Endothelial cell of hepatic sinusoid (primary cell): ENCODE results near the gene C1QL3.

Experiments used
- in situ Hi-C: cut with HindIII; loops from 2 replicates; pipeline ENCODE4 v1.10.0; 2017; ENCODE audit warnings: low sequenced_read_pairs

The C1QL3 gene

DNA sequence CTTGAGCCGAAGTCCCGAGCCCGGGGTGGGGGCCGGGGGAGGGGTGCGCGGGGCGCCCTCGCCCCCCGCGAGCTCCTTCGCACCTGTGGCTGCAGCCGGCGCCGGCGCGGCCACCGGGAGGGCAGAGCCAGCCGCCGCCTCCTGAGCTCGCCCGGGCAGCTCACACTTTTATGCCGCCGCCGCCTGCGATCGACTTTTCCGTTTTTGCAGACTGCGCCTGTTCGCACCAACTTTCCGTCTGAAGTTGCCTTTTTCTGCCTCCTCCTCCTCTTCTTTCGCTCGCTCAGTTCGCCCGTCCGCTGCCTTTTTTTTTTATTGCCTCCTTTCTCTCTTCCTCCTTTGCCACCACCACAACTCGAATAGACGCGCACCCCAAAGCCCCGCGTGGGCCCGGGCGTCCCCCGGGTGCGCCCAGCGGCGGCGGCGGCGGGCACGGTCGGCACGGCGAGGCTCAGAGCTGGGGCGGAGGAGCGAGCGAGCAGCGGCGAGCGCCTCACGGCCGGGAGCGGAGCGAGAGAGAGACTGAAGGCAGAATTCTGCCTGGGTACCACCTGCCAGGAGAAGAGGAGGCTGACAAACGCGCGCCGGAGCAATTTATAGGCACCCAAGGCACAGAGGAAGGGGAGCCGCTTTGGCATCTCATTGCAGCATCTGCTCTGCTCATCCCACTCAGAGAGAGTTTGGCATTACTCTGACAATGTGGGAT is at the start of gene C1QL3:
Gene C1QL3, minus strand, starts transcription at position 569 of the 706 bp plus-strand sequence. CDS start 814 bp downstream, outside the sequence.
- in situ Hi-C loops = no loop called here

DNA sequence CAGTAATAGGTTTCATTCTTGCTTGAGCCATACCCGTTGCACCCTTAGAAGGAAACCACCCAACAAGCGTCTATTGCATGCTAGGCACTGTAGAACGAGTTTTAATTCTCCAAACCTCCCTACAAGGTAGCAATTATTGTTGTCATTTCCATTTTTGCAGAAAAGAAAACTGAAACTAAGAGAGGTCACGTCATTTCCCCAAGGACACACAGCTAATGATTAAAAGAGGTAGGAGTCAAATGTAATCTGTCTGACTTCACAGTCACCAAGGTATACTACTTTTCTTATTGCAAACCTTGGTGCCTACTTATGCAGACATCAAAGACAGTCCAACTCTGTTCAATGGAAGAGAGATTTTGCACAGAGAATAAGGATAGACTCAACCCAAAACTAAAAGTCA is 49.1 kb upstream of the C1QL3 start:
- in situ Hi-C loops = no loop called here

DNA sequence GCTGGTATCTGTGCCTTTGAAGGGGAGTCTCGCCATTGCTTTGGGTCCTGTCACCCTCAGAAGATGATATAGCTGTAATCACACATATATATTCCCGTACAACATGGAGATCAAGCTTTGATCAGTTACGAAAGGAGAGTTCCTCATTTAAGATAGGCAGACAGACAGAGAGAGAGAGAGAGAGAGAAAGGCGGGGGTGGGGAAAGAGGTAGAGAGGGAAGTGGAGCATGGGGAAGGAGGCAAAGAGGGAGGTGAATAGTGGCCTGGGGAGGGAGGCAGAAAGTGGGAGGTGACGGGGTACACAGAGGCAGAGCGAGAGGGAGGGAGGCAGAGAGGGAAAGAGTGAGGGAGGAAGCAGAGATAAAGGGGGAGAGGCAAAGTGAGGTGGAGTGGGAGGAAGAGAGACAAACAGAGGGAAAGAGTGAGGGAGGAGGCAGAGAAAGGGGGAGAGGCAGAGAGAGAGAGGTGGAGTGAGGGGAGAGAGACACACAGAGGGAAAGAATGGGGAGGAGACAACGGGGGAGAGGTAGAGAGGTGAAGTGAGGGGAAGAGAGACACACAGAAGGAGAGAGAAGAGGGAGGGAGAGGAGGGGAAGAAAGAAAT is 44.6 kb upstream of the C1QL3 start:
- in situ Hi-C loops = no loop called here

DNA sequence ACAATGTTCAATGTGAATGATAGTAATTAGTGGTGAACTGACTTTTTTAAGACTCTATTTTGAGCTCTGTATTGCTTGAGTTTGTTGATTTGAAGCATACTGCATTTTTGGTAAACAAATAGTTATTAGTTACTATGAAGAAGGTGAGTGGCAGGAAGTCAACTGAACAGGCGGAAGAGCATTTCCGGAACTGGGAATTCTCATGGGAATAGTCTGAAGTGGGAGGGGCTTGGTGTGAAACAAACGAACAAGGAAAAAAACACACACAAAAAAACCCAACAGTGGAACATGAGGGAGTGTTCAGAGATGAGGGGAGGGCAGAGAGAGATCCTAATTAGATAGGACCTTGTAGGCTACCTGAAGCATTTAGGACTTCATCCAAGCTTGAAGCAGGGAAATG is 43.9 kb upstream of the C1QL3 start:
- in situ Hi-C loops = no loop called here

DNA sequence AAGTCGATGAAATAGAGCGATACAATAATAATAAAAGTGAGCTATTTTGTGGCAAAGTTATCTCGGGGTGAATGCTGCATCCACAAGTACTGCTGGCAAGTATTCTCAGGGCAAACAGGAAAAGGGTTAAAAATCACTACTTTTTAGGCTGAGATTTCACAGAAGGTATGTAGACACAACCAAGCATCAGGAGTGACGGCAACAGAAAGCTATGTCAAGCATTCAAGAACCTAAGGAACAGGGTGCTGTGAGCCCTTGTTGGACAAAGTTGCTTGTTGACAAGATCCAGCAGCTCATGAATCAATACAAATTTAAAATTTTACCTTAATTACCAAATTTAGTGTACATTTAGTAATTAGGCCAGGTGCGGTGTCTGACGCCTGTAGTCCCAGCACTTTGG is 41.2 kb upstream of the C1QL3 start:
- in situ Hi-C loops = no loop called here

DNA sequence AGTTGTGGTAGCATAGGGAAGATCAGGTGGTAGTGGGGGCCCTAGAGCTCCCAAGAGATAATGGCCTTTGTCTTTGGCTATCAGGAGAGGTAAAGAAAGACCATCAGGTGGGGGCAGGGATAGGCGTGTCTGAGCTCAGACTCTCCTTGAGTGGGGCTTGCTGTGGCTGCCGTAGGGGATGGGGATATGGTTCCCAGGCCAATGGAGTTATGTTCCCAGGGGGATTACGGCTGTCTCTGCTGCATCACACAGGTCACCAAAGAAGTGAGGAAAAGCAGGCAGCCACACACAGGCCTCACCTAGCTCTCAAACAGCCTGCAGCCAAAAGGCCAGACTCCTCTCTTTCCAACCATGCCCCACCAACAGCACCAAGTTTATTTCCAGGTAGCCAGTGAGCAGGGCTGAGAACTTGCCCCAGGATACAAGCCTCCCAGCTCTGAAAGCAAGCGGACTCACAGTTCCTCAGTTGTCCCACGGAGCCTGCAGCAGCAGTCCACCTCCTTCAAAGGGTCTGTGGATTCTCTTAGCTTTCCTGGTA is 37.6 kb upstream of the C1QL3 start:
- in situ Hi-C loops = no loop called here

DNA sequence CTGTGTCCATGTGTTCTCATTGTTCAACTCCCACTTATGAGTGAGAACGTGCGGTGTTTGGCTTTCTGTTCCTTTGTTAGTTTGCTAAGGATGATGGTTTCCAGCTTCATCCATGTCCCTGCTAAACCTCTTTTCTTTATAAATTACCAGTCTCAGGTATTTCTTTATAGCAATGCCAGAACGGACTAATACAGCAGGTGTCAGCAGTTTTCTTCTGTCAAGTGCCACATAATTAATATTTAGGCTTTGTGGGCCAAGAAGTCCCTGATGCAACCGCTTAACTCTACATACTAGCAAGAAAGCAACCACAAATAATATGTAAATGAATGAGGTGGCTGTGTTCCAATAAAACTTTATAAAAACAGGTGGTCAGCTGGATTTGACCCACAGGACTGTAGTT is 26.3 kb upstream of the C1QL3 start:
- in situ Hi-C loops = no loop called here

DNA sequence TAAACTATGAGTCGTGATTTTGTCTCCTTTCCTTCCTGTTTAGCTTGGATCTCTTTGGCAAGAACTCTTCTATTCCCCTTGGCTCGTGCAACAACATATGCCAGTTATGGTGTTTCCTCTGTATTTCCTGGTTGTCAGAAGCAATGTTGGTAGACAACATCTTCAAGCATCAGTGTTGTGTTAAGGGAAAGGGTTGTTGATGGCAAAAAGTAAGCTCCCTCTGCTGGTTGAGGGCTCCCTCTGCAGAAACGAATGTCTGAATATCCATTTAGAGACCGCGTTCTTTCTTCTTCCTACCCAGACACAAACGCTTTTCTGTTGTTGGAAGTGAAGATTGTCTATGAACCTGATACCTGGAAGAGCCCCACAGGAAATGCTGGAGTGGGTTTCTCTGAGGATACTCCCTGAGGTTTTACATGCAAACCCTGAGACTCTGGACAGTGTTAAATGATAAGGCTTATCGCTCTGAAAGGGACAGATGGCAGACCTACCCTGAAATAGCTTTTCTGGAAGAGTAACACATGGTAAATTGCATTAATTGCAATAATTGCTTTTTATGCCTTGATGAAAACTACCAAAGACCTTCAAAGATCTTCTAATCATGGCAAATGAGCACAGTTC is 23.5 kb upstream of the C1QL3 start:
- in situ Hi-C loops = no loop called here

DNA sequence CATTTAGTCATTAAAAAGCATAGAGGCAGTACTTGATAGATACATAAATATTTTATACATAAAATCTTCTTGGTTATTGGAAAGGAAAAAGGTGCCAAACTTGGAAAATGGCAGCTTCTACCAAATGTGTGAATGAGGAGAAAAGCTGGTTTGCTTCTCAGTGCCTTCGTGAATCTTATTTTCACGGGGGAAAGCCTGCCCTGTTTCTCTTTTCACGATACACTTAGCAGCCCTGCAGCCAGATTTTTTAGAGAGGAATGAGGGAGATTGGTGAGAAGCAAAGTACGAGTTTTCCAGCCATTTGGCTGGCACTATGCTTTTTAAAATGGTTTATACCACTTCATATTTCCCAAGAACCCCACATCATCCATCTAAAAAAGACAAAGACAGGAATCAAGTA is 22.9 kb upstream of the C1QL3 start:
- in situ Hi-C loops = no loop called here

DNA sequence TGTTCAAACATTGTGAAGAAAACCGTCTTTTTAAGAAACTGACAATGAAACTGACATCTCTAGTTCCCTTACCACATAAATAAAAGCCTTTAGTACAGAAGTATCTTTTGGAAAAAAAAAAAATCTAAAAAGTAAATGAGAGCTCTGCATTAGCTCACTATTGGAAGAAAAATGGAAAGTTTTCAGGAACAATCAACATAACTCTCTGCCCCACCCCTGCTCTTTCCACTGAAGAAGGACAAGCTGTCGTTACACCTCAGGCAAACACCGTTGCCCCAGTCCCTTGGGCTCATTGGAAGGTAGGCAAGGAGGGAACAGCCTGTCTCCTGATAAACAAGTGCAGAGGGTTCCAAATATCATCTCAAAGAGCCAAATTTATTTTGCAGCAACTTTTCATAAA is 22.4 kb upstream of the C1QL3 start:
- in situ Hi-C loops = no loop called here

DNA sequence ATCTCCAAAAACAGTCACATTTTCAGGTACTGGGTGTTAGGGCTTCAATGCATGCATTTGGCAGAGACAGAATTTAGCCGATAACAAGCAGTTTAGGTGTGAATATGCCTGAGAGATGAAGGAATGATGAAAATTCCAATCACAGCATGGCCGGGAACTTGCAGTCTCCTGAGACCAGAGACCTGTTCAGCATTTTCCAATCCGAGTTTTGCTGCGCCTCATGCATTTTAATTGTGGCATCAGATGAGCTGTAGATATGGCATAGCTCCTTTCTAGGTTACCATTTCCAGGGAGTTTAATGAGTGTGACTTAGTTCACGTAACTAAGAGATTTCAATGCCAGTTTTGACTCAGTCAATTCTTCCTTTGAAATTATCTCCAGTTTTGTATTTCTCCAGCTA is 14.5 kb upstream of the C1QL3 start:
- in situ Hi-C loops = no loop called here

DNA sequence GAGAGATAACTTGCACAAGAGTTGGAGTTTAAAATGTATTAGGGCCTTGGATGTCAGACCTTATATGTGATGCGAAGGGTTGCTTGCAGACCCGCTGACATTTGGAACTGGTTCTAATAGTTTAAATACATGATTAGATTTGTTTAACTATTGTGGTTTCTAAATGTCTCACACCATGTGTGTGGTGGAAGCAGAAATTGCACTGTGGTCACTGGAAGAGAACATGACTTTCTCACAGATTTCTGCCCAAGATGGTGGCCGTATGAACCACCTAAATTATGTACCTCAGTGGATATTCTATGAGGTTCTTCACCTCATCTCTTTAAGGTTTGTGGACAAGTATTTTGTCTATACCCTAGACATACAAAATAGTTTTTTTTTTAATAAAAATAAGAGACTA is 8.2 kb upstream of the C1QL3 start:
- in situ Hi-C loops = no loop called here

DNA sequence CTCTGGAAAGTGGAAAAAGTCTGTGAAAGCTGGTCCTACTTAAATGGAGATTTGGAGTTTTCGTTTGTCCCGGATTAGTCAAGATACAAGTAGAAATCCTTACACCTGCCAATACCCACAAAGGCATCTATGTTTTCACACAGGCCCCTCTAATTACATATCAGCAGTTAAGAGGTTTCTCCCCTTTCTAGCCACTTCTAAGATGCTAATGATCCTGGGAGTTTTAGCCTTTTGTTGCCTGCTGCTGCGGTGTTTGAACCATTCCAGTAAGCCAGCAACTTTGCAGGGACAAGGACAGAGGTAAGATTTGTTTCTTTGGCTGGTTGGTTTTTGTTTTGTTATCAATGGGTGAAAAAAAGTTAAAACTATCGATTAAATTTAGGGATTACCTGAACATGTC is 5.8 kb upstream of the C1QL3 start:
- in situ Hi-C loops = no loop called here

DNA sequence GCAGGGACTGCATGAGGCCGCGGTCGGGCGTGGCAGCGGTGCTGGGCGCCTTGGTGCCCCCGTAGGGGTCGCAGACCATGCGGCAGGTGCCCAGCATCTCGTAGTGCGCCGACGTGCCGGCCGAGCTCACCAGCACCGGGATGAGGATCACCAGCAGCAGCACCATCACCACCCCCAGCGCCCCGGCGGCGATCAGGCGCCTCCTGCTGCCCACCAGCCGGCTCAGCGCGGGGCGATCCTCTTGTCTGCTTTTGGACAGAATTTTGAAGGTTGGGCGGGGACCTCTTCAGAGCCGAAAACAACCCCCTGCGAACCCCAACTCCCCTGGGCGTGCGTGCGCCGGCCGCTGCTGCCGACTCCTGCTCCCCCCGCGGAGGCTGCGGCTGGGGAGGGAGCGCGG is 779 bp downstream of the C1QL3 start:
- in situ Hi-C loops = no loop called here

DNA sequence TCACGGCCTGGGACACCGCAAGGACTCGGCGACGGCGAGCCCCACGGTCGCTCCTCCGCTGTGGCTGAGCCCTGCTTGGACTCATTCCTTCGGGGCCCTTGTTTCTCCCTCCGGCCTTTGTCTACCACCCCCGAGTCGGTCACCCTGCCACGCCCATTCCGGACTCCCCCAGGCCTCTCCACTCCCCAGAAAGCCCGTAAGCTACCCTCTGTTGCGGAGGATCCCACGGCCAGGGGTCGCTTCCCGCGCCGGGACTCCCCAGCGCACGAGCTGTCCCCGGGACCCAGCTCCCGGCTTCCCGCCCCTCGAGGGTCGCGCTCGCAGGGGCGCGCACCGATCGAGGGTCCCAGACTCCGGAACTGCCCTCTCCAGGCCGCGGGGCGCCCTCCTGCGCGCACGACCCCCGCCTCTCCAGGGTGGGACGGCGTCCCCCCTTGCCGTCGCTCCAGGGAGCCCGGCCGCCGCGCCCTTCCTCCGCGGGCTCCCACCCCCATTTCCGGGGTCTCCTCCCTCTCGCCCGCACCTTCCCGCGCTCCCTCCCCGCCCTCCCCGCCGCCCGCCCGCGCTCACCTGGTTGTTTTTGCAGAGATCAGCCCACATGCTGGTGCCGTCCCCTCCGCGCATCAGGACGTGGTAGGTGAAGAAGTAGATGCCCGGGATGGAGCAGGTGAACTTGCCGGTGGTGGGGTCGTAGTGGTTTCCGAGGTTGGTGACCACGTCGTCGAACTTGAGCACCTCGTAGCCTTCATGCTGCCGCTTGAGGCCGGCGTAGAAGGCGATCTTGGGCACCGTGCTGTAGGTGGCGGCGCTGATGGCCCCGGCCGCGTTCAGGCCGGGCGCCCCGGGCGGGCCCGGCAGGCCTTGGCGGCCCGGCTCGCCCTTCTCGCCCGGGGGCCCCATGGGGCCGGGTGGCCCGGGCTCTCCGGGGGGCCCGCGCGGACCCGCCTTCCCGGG is 1.5 kb downstream of the C1QL3 start:
- in situ Hi-C loops = no loop called here

DNA sequence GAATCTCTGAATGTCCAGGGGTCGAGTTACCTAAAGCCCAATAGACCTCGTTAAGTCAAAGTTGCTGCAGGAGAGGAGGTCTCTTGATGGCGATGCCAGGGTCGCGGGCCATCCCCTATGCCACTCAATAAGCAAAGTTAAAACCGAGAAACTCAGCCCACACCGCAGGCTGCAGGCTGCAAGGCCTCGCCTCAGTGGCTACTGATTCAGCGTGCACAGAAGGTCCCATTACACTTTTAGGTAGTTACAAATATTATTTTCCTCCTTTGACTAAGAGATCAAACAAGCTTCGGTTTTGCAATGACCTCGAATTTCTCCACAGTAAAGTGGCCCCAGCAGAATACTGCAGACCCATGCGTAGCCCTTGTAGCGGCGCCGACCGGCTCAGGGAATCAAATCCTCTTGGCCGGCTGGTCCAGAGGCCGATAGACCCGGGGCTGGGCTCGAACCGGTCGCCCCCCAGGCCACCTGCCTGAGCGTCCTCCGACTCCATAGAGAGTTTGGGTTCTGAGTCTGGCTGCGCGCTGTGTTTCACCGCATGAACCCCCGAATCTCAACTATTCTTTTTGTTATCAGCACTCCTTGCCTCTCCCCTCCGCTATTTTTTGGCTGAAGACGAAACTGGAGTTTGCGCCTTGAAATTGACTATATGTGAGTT is 2.3 kb downstream of the C1QL3 start:
- in situ Hi-C loops = no loop called here

DNA sequence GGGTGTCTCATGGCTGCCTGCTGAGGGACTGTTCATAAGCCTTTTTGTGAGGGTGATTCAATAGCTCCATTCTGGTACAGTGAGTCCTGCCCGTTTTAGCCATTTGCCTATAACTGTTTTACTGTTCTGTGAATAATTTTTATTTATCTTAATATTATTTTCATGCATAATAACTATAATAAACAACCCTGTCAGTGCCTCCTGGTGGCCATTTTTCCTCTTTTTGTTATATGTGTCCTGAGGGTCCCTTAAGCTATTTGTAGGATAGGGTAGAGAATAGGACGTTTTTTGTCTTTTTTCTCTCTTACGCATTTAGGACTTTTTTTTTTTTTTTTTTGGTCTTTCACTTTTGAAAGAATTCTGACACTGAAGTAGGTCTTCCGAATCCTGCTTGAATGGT is 2.9 kb downstream of the C1QL3 start:
- in situ Hi-C loops = no loop called here

DNA sequence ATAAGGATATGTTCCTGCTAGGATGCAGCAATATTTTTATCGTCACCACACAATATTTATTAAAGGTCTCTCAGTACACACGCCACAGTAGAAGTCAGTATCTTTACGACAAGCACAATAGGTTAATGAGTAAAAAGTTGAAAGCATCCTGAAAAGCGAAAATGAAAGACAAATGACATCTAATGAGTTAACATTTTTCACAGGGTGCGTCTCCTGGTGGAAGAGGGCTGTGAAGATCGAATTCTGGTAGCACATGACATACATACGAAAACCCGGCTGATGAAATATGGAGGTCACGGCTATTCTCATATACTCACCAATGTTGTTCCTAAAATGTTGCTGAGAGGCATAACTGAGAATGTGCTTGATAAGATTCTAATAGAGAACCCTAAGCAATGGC is 10.8 kb downstream of the C1QL3 start:
- in situ Hi-C loops = no loop called here

DNA sequence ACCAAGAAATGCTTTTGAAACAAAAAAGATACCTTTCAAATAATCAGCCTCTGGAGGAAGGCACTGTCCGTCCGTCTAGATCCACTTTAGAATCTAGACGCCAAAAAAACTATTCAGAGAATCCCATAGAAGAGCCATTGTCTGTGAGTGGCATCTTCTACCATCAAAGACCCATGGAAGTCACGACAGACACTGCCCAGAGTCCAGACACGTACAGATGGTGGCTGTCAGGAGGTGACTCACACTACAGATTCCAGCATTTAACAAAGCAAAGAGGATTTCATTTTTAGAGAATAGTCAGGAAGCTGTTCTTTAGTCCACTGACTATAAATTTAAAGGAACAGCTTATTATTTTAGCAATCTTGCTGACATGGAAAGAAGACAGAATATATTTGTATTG is 11.7 kb downstream of the C1QL3 start:
- in situ Hi-C loops = no loop called here

DNA sequence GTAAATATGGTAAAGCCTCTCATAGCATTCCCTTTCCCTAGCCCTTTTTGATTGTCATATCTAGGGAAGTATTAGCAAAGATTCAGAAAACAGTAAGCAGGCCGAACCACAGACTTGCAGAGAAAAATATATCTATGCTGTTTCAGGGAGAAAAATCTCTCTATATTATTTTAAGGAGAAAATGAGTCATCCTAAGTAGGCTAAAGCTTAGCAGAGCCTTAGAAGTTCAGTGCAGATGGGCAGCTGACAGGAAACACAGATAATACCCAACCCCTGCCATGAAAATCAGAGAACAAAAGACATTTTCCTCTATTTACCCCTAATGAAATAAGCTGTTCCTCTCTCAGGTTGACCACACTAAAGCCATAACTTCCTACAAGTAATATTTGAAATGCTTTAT is 16.5 kb downstream of the C1QL3 start:
- in situ Hi-C loops = no loop called here

DNA sequence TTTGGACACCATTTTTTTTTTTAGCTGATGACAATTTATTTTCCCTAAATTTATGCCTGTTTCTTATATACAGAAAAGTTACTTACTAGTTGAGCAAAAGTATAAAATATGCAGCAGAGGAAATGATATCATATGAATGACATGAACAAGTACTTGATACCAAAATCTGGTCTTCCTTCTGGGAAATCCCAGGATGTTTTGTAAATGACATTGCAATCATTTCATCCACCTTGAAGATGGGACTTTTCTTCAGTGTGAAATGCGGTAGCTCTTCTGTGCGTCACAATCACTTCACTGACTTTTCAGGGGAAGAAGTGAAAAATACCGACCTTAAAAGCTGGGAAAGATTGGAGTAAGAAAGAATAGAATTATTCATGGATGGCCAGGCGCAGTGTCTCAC is 23.8 kb downstream of the C1QL3 start:
- in situ Hi-C loops = no loop called here
